Fibroblast of peridontal ligament (primary cell): ENCODE results near the gene CAB39L.

Experiments
- DNase-seq: peaks from one replicate; pipeline ENCODE4 v3.0.0-alpha.2; 2010; ENCODE audit errors: extremely low read depth

Gene CAB39L

GRCh38 chr13:49400755-49401659 lies 42.9 kb downstream of the CAB39L start:
- peak; percentile 73 for DNase-seq

- DNase-seq = no peak
These were observed 43.9 kb downstream of the CAB39L start for GRCh38 chr13:49399801-49400472.

- no peak for DNase-seq
These were observed 47.9 kb downstream of the CAB39L start for GRCh38 chr13:49395878-49396380.

GRCh38 chr13:49395451-49395865 lies 48.4 kb downstream of the CAB39L start:
- peak; percentile 82 for DNase-seq

GRCh38 chr13:49388091-49388635 lies 55.7 kb downstream of the CAB39L start:
- DNase-seq = no peak

GRCh38 chr13:49386664-49387063 lies 57.2 kb downstream of the CAB39L start:
- no peak for DNase-seq

GRCh38 chr13:49376121-49376520 lies 67.7 kb downstream of the CAB39L start:
- DNase-seq = no peak

- DNase-seq = peak; percentile 84
These were observed 69.1 kb downstream of the CAB39L start for GRCh38 chr13:49374585-49375290.

- no peak for DNase-seq
These were observed 70.1 kb downstream of the CAB39L start for GRCh38 chr13:49373716-49374115.

GRCh38 chr13:49371943-49372613 lies 71.8 kb downstream of the CAB39L start:
- DNase-seq = no peak

- DNase-seq = no peak
These were observed 73.5 kb downstream of the CAB39L start for GRCh38 chr13:49370371-49370770.

- no peak for DNase-seq
These were observed 74.0 kb downstream of the CAB39L start for GRCh38 chr13:49369866-49370265.

GRCh38 chr13:49368688-49369087 lies 75.2 kb downstream of the CAB39L start:
- DNase-seq = no peak

GRCh38 chr13:49367640-49368422 lies 76.0 kb downstream of the CAB39L start:
- DNase-seq = peak; percentile 53

- DNase-seq = peak; percentile 90
These were observed 77.0 kb downstream of the CAB39L start for GRCh38 chr13:49366841-49367240.

- peak; percentile 61 for DNase-seq
These were observed 86.2 kb downstream of the CAB39L start for GRCh38 chr13:49357694-49358093.

- DNase-seq = peak; percentile 97
These were observed 87.6 kb downstream of the CAB39L start for GRCh38 chr13:49356223-49356622.

GRCh38 chr13:49354719-49355118 lies 89.1 kb downstream of the CAB39L start:
- peak; percentile 69 for DNase-seq

- peak; percentile 83 for DNase-seq
These were observed 90.0 kb downstream of the CAB39L start for GRCh38 chr13:49353908-49354307.

GRCh38 chr13:49351871-49352270 lies 92.0 kb downstream of the CAB39L start:
- no peak for DNase-seq
